Measurements from ENCODE around the gene EXD1. TPM values are rescaled to one million over a fixed set of nuclear protein-coding genes. Genes with fewer than 3 reads are reported as not detected.
A peak's percentile ranks its signal among the peaks of the same experiment; 100 is the strongest.
"Not testable (repeated sequence)": the region's sequence is repeated elsewhere in the genome, so short reads cannot be mapped to it uniquely, and the experiment has no call there.

The EXD1 gene
- polyA plus RNA-seq (2014; cell fraction: cytosol; rRNA removed), result not detected in 2 replicates
- not detected in 2 replicates for polyA plus RNA-seq (2014; cell fraction: nucleus; rRNA removed)

- peak; percentile 95 for DNase-seq (ENCODE audit: low spot score)
These were observed at the start of gene EXD1, which contains the start of gene CHP1 for GRCh38 chr15:41230650-41231421. TSS of gene EXD1 (minus strand) at chr15:41230757. CDS start at chr15:41226575, 4,182 bp downstream. TSS of gene CHP1 (plus strand) at chr15:41231268. CDS start at chr15:41231383, 115 bp downstream.

GRCh38 chr15:41279535-41280283 lies 49.2 kb upstream of the EXD1 start:
- no peak for DNase-seq (ENCODE audit: low spot score)

- no peak for DNase-seq (ENCODE audit: low spot score)
These were observed 47.8 kb upstream of the EXD1 start for GRCh38 chr15:41278319-41278718.

- DNase-seq (ENCODE audit: low spot score), result no peak
These were observed 46.3 kb upstream of the EXD1 start for GRCh38 chr15:41276831-41277230.

GRCh38 chr15:41269887-41270286 lies 39.3 kb upstream of the EXD1 start:
- DNase-seq (ENCODE audit: low spot score), result no peak

- no peak for DNase-seq (ENCODE audit: low spot score)
These were observed 33.4 kb upstream of the EXD1 start for GRCh38 chr15:41263891-41264351.

- no peak for DNase-seq (ENCODE audit: low spot score)
These were observed 32.0 kb upstream of the EXD1 start for GRCh38 chr15:41262571-41262970.

- DNase-seq (ENCODE audit: low spot score), result not testable (repeated sequence)
These were observed 30.4 kb upstream of the EXD1 start for GRCh38 chr15:41260924-41261323.

- no peak for DNase-seq (ENCODE audit: low spot score)
These were observed 29.1 kb upstream of the EXD1 start for GRCh38 chr15:41259546-41260189.

- DNase-seq (ENCODE audit: low spot score), result no peak
These were observed 28.4 kb upstream of the EXD1 start for GRCh38 chr15:41258750-41259471.

GRCh38 chr15:41256577-41257038 lies 26.1 kb upstream of the EXD1 start:
- no peak for DNase-seq (ENCODE audit: low spot score)

- no peak for DNase-seq (ENCODE audit: low spot score)
These were observed 25.5 kb upstream of the EXD1 start for GRCh38 chr15:41256103-41256502.

- no peak for DNase-seq (ENCODE audit: low spot score)
These were observed 24.0 kb upstream of the EXD1 start for GRCh38 chr15:41254560-41254959.

- no peak for DNase-seq (ENCODE audit: low spot score)
These were observed 20.9 kb upstream of the EXD1 start for GRCh38 chr15:41251411-41251810.

GRCh38 chr15:41250745-41251144 lies 20.2 kb upstream of the EXD1 start:
- DNase-seq (ENCODE audit: low spot score), result not testable (repeated sequence)

- no peak for DNase-seq (ENCODE audit: low spot score)
These were observed 10.8 kb upstream of the EXD1 start for GRCh38 chr15:41241221-41241964.

GRCh38 chr15:41238100-41238499 lies 7.5 kb upstream of the EXD1 start:
- DNase-seq (ENCODE audit: low spot score), result no peak

- no peak for DNase-seq (ENCODE audit: low spot score)
These were observed 5.4 kb upstream of the EXD1 start for GRCh38 chr15:41235929-41236328.

- DNase-seq (ENCODE audit: low spot score), result not testable (repeated sequence)
These were observed 4.7 kb upstream of the EXD1 start for GRCh38 chr15:41235228-41235627.

GRCh38 chr15:41233367-41233771 lies 2.8 kb upstream of the EXD1 start:
- DNase-seq (ENCODE audit: low spot score), result no peak

Measured in SK-N-DZ (cell line).